Cardiac muscle cell (in vitro differentiated cells and primary cell): ENCODE measurements around the gene SEH1L. TPM values are rescaled to one million over a fixed set of nuclear protein-coding genes. Genes with fewer than 3 reads are reported as not detected.

Experiments used
- DNase-seq, 2 donors: peaks; one replicate each; pipeline versions ENCODE4 v3.0.0 to v3.0.0-alpha.2; 2010 to 2017; ENCODE audit warnings: low read depth in 1 of 2, low spot score in 1 of 2
- H3K27ac ChIP-seq: fragments of 200-600 bp; sonication (generic); 2 replicates; pipeline ENCODE4 v1.5.1; 2016
- H3K27me3 ChIP-seq: fragments of 200-600 bp; sonication (generic); 2 replicates; pipeline ENCODE4 v1.6.0; 2016; ENCODE audit warnings: control low read depth
- H3K36me3 ChIP-seq: fragments of 200-600 bp; sonication (generic); 2 replicates; pipeline ENCODE4 v1.5.1; 2016; ENCODE audit warnings: control low read depth
- H3K4me1 ChIP-seq: fragments of 200-600 bp; sonication (generic); 2 replicates; pipeline ENCODE4 v1.8.1; 2017; ENCODE audit warnings: low read depth, mild to moderate bottlenecking, mixed run types
- H3K4me3 ChIP-seq: fragments of 200-600 bp; sonication (generic); 2 replicates; pipeline ENCODE4 v1.5.1; 2016; ENCODE audit warnings: mild to moderate bottlenecking
- H3K9me3 ChIP-seq: fragments of 200-600 bp; sonication (generic); 2 replicates; pipeline ENCODE4 v1.5.1; 2017; ENCODE audit warnings: low read depth, mild to moderate bottlenecking, control low read depth
- CTCF ChIP-seq: IDR thresholded peaks from 2 replicates; pipeline ENCODE4 v1.5.1; 2012; ENCODE audit warnings: low read depth, mild to moderate bottlenecking, low read length
- polyA plus RNA-seq: library from polyadenylated mRNA; unstranded; fragments of >200 nt; fragmentation: Nextera tagmentation; extraction: Ambion mirVana; gene quantifications from 2 replicates; pipeline ENCODE4 v1.2.1, GENCODE V29; 2016
- total RNA-seq: library from RNA; depleted of rRNA; stranded (reverse); fragments of >200 nt; gene quantifications from 2 replicates; pipeline ENCODE4 v1.2.3, GENCODE V29; 2016

SEH1L gene
- total and polyA plus RNA-seq, 2 experiments from 2014 or later, result 20.9 to 30.0 TPM

GRCh38 chr18:13006531-13007247 is 58.9 kb downstream of the SEH1L start:
- peaks cover 23% of the 10 kb centered on the region for H3K36me3 ChIP-seq
- no peak overlapping the region for H3K27ac ChIP-seq
- H3K9me3 ChIP-seq, result no peaks in the 10 kb centered on the region
- no peak for DNase-seq
- H3K4me1 ChIP-seq, result no peaks in the 10 kb centered on the region
- no peaks in the 10 kb centered on the region for H3K27me3 ChIP-seq
- TF ChIP-seq CTCF, result no peak
- no peak overlapping the region for H3K4me3 ChIP-seq

DNA sequence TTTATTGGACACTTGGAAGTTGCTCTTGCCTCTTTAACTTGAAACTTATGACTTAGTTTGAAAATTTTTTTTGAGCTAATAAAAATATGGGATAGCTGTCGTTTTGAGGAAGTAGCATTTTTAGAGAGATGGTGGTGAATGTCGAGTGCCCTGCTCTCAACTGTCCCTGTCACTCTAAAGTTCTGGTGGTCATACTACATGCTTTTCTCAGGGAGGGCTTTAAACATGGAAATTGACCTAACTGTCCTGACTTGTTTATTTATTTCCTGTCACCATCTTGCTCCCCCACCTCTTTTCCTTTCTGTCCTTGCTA is 59.4 kb downstream of the SEH1L start:
- Histone ChIP-seq H3K9me3 (no peaks in the 10 kb centered on the region), H3K4me1 (no peaks in the 10 kb centered on the region), H3K27me3 (no peaks in the 10 kb centered on the region), H3K27ac (no peak overlapping the region), H3K36me3 (peaks cover 26% of the 10 kb centered on the region), H3K4me3 (no peak overlapping the region)
- TF ChIP-seq CTCF, result no peak
- DNase-seq, result no peak

- Histone ChIP-seq H3K9me3 (no peaks in the 10 kb centered on the region), H3K27ac (no peak overlapping the region), H3K27me3 (no peaks in the 10 kb centered on the region), H3K4me1 (no peaks in the 10 kb centered on the region), H3K36me3 (peaks cover 36% of the 10 kb centered on the region), H3K4me3 (no peak overlapping the region)
- no peak for DNase-seq
- TF ChIP-seq CTCF, result no peak
These were observed 63.9 kb downstream of the SEH1L start for GRCh38 chr18:13011719-13012118.

GRCh38 chr18:13014232-13014631 is 66.4 kb downstream of the SEH1L start:
- H3K36me3 ChIP-seq, result peaks cover 52% of the 10 kb centered on the region
- no peaks in the 10 kb centered on the region for H3K4me1 ChIP-seq
- H3K9me3 ChIP-seq, result no peaks in the 10 kb centered on the region
- H3K4me3 ChIP-seq, result no peak overlapping the region
- no peak for TF ChIP-seq CTCF
- no peaks in the 10 kb centered on the region for H3K27me3 ChIP-seq
- no peak overlapping the region for H3K27ac ChIP-seq
- DNase-seq, result no peak

DNA sequence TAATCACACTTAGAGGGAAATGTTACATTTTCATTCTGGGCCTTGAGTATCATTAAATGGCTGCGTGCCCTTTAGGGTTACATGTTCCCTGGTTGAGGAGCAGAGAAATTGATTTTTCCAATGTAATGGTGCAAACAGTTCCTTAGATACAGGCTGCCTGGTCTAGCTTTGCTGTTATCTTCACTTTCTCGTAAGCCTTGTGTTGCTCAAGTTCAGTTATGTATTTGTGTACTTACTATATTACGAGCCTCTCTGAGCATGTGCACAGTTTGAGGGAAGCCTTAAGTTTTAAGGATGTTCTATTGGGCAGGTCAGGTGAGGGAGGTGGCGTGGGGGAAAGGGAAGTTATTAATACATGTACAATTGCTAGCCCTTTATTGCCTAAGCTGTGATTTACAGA is 67.0 kb downstream of the SEH1L start:
- Histone ChIP-seq H3K9me3 (no peaks in the 10 kb centered on the region), H3K27ac (no peak overlapping the region), H3K4me1 (no peaks in the 10 kb centered on the region), H3K27me3 (no peaks in the 10 kb centered on the region), H3K4me3 (no peak overlapping the region), H3K36me3 (peaks cover 50% of the 10 kb centered on the region)
- no peak for DNase-seq
- no peak for TF ChIP-seq CTCF
